Measurements from ENCODE around the gene DOCK2. TPM values are rescaled to one million over a fixed set of nuclear protein-coding genes. Genes with fewer than 3 reads are reported as not detected.

DOCK2 gene
- total RNA-seq, 1 donor from 2014 or later: 1.1 TPM

GRCh38 chr5:169876386-169876785, 239.3 kb downstream of the DOCK2 start:
- no peak overlapping the region for H3K4me2 ChIP-seq
- H3K36me3 Mint-ChIP-seq: no peaks in the 10 kb centered on the region

DNA sequence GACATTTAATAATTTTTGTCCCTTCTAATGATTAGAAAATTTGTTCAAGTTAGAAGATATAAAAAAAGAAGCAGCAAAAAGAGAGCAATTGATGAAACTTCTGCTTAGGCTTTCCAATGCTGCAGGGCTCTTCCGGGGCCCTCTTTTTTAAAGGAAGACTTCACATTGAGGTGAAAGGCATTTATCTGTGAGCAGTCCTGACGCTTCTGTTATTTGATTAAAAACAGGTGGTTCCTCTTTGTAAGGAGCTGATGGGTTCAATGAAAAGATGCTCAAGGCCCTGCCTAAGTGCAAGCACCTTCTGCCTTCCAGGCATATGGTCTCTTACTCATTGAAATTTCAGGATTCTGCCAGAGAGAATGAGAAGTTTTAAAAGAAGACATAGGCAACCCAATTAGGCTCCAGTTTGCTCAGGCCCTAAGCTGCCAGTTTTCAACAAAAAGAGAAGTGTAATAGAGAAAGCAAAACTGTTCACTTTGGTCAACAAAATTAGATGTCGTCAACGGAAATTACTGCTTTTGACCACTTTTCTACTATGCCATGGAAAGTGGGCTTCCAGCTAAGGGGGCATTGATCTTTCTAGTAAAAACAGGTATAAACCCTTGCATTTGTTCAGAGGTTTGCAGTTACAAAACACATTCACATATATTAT, 243.1 kb downstream of the DOCK2 start:
- H3K79me2 ChIP-seq (ENCODE audit: low read depth): no peaks in the 10 kb centered on the region
- no peaks in the 10 kb centered on the region for H4K20me1 ChIP-seq (ENCODE audit: low read depth)
- no peak overlapping the region for H3K27ac ChIP-seq
- no peaks in the 10 kb centered on the region for H3K36me3 ChIP-seq
- Mint-ChIP-seq H3K4me3 (no peak overlapping the region), H3K27me3 (ENCODE audit: insufficient read depth, low read depth) (peaks cover 3% of the 10 kb centered on the region), H3K9me3 (no peaks in the 10 kb centered on the region), H3K27ac (no peak overlapping the region), H3K4me1 (peaks cover 10% of the 10 kb centered on the region), H3K36me3 (no peaks in the 10 kb centered on the region)
- DNase-seq (ENCODE audit: low spot score): no peak
- no peaks in the 10 kb centered on the region for H3K9me3 ChIP-seq (ENCODE audit: low read depth)
- H3K9ac ChIP-seq: no peak overlapping the region
- no peaks in the 10 kb centered on the region for H3F3A ChIP-seq (ENCODE audit: low read depth)
- no peaks in the 10 kb centered on the region for H3K27me3 ChIP-seq
- no peak overlapping the region for H3K4me3 ChIP-seq
- TF ChIP-seq EZH2 (IDR thresholded peaks at IDR 0.05) (no peak), CTCF (IDR thresholded peaks at IDR 0.05) (no peak), EZH2phosphoT487 (IDR thresholded peaks at IDR 0.05) (no peak)
- no peak overlapping the region for H3K4me2 ChIP-seq
- H3K4me1 ChIP-seq: peaks cover 9% of the 10 kb centered on the region
- H2AFZ ChIP-seq (replicated peaks): no peak overlapping the region

More at GRCh38 chr5:169876386-169876785, 239.3 kb downstream of the DOCK2 start:
- Histone ChIP-seq H3K4me1 (peaks cover 9% of the 10 kb centered on the region), H3K36me3 (no peaks in the 10 kb centered on the region), H3K27me3 (no peaks in the 10 kb centered on the region), H3K27ac (no peak overlapping the region), H3K79me2 (ENCODE audit: low read depth) (no peaks in the 10 kb centered on the region), H3K9me3 (ENCODE audit: low read depth) (no peaks in the 10 kb centered on the region), H3K4me3 (no peak overlapping the region), H2AFZ (replicated peaks) (no peak overlapping the region), H3F3A (ENCODE audit: low read depth) (no peaks in the 10 kb centered on the region), H3K9ac (no peak overlapping the region), H4K20me1 (ENCODE audit: low read depth) (no peaks in the 10 kb centered on the region)
- no peak for TF ChIP-seq EZH2phosphoT487 (IDR thresholded peaks at IDR 0.05)
- no peak for TF ChIP-seq CTCF (IDR thresholded peaks at IDR 0.05)
- no peak for TF ChIP-seq EZH2 (IDR thresholded peaks at IDR 0.05)
- Mint-ChIP-seq H3K27ac (no peak overlapping the region), H3K9me3 (no peaks in the 10 kb centered on the region), H3K4me1 (peaks cover 11% of the 10 kb centered on the region), H3K27me3 (ENCODE audit: insufficient read depth, low read depth) (peaks cover 2% of the 10 kb centered on the region), H3K4me3 (no peak overlapping the region)
- no peak for DNase-seq (ENCODE audit: low spot score)

DNA sequence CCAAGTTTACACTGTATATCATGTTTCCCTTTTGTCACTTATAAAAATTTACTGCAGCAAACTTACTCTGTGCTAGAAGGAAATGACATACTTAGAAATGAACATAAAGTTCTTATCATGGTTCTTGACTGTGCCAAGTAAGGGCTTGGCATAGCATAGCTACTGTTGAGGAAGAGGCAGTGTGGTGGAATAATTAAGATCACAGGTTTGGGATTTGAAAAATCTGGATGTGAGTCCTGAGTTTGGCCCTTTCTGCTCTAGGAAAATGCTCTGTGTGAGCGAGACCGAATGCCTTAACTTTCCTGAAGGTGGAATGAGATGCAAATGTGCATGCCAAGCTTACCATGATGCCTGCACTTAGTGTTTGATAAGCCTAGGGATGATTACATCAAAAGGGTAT, 243.7 kb downstream of the DOCK2 start:
- Histone ChIP-seq H4K20me1 (ENCODE audit: low read depth) (no peaks in the 10 kb centered on the region), H3F3A (ENCODE audit: low read depth) (no peaks in the 10 kb centered on the region), H2AFZ (replicated peaks) (no peak overlapping the region), H3K4me2 (no peak overlapping the region), H3K27ac (no peak overlapping the region), H3K9me3 (ENCODE audit: low read depth) (no peaks in the 10 kb centered on the region), H3K79me2 (ENCODE audit: low read depth) (no peaks in the 10 kb centered on the region), H3K36me3 (no peaks in the 10 kb centered on the region), H3K9ac (no peak overlapping the region), H3K4me1 (peaks cover 9% of the 10 kb centered on the region), H3K27me3 (no peaks in the 10 kb centered on the region), H3K4me3 (no peak overlapping the region)
- Mint-ChIP-seq H3K4me3 (no peak overlapping the region), H3K4me1 (peaks cover 10% of the 10 kb centered on the region), H3K36me3 (no peaks in the 10 kb centered on the region), H3K9me3 (no peaks in the 10 kb centered on the region), H3K27ac (no peak overlapping the region), H3K27me3 (ENCODE audit: insufficient read depth, low read depth) (peaks cover 3% of the 10 kb centered on the region)
- DNase-seq (ENCODE audit: low spot score): no peak
- TF ChIP-seq EZH2 (IDR thresholded peaks at IDR 0.05) (no peak), EZH2phosphoT487 (IDR thresholded peaks at IDR 0.05) (no peak), CTCF (IDR thresholded peaks at IDR 0.05) (no peak)

Measured in neural progenitor cell (in vitro differentiated cells).